DMS 273 (cell line): ENCODE results near the gene PNCK.
"Not testable (repeated sequence)": the region's sequence is repeated elsewhere in the genome, so short reads cannot be mapped to it uniquely, and the experiment has no call there.

Experiments
- DNase-seq: peaks from one replicate; lab custom pipeline; 2025; ENCODE audit not compliant: unreplicated experiment; lab: John Stamatoyannopoulos, UW

Gene PNCK

GRCh38 chrX:153699210-153699783 lies 25.7 kb upstream of the PNCK start:
- DNase-seq = not testable (repeated sequence)

- DNase-seq = no peak
These were observed 24.6 kb upstream of the PNCK start for GRCh38 chrX:153697924-153698865.

DNA sequence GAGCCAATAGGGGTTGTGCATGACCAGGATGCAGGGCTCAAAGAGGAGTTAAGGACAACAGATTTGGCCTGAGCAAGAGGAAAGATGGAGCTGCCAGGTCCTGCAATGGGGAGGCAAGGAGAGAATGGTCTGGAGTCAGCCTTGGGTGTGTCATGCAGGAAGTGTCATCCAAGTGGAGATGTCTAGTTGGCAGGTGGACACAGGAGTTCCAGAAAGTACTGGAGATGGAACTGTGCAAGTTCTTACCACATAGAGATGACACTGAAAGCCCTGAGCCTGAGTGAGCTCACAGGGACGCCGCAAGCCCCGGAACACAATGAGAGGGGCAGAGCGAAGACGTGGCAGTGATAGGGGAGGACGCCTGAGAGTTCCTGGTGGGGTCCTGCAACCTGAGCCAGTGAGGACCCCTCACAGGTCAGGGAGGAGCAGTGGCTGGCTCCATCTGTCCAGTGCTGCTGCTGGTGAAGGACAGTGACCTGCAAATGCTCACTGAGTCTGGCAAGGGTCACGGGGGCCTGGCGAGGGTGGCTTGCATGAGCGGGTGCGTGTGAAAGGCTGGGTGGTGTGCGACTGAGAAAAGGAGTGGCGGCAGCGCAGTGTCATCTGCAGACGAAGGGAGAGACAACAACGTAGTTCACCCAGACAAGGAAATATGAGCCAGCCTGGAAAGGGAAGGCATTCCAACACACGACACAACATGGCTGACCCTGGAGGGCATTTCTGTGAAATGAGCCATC lies 23.5 kb upstream of the PNCK start:
- DNase-seq = peak; percentile 47

DNA sequence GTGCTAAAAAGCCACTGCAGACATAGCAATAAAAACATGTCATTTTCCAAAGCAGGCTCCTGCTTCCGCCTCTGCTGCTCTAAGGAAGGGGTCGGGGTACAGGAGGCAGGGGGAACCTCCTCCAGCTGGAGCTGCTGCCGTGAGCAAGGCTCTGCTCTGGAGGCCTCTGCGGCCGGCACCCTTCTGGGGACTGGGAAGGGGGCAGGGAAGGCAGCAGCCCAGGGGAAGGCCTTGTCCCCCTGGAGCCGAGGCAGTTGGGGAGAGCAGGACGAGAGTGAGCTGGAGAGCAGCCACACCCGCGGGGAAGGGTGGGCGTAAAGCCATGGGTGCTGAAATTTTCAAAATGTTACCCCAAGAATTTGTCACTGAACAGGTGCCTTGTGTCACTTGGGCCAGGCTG lies 22.9 kb upstream of the PNCK start:
- not testable (repeated sequence) for DNase-seq

DNA sequence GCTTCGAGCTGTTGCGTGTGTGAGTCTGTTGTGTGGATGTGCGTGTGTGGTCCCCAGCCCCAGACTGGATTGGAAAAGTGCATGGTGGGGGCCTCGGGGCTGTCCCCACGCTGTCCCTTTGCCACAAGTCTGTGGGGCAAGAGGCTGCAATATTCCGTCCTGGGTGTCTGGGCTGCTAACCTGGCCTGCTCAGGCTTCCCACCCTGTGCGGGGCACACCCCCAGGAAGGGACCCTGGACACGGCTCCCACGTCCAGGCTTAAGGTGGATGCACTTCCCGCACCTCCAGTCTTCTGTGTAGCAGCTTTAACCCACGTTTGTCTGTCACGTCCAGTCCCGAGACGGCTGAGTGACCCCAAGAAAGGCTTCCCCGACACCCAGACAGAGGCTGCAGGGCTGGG lies 22.5 kb upstream of the PNCK start:
- DNase-seq = no peak

GRCh38 chrX:153694687-153695270 lies 21.2 kb upstream of the PNCK start:
- DNase-seq = no peak

- DNase-seq = not testable (repeated sequence)
These were observed 20.6 kb upstream of the PNCK start for GRCh38 chrX:153694256-153694655.

GRCh38 chrX:153693216-153694086 lies 19.8 kb upstream of the PNCK start:
- no peak for DNase-seq

DNA sequence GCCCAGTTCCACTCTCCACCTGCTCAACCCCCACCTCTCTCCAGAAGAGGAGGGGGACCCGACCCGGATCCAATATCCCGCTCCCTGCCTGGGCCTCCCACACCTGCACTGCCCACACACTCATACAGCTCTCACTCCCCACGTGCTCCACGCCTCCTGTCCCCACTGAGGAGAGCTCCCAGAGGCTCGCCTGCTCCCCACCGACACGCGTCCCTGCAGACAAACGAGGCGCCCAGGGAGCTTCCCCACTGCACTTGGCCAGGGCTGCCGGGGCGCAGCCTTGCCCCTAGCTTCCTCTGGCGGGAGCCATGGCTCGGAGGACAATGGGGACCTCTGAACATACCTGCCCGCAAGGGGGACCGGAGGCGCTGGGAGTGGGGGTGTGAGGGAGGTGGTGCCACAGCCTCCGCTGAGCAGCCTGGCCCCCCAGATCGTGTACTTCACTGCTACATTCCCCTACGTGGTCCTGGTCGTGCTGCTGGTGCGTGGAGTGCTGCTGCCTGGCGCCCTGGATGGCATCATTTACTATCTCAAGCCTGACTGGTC lies 19.1 kb upstream of the PNCK start:
- DNase-seq = no peak

DNA sequence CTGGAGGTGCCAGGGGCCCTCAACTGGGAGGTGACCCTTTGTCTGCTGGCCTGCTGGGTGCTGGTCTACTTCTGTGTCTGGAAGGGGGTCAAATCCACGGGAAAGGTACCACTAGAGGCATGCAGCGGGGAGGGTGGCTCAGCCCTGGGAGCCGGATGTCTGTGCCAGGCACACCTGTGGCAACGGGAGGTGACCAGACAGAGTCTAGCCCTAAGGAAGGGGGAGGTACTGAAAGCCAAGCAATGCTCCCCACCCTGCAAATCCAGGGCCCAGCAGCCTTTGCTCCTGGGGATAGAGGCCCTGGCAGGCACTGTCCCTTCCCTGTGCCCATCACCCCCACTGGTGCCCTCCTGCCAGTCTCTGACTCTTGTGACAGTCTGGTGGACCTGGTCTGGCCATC lies 18.4 kb upstream of the PNCK start:
- no peak for DNase-seq

DNA sequence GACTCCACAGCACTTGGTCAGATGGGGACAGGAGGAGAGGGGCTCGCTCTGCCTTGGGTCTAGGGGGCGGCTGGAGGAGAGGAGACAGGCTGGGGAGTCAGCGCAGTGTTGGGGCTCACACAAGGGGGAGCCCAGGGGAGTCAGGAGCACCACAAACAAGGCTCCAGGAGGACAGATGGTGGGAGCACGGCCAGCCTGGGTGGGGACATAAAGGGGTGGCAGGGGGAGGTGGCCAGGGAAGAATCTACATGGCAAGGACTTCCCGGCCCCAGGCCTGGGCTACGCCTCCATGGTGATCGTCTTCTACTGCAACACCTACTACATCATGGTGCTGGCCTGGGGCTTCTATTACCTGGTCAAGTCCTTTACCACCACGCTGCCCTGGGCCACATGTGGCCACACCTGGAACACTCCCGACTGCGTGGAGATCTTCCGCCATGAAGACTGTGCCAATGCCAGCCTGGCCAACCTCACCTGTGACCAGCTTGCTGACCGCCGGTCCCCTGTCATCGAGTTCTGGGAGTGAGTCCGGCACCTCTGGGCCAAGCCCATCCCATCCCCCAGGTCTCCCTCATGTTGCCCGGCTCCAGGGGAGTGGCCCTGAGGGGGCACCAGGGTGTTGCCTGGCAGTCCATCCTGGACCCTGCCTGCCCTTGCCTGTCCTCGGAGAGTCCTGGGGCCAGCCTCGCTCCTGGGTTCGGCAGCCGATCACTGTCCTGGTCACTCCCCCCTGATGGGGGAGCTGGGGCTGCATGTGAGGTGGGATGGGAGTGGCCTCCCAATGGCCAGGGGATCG lies 17.6 kb upstream of the PNCK start:
- DNase-seq = not testable (repeated sequence)

- DNase-seq = no peak
These were observed 16.9 kb upstream of the PNCK start for GRCh38 chrX:153690466-153690865.

GRCh38 chrX:153689654-153690465 lies 16.2 kb upstream of the PNCK start:
- DNase-seq = peak; percentile 48

DNA sequence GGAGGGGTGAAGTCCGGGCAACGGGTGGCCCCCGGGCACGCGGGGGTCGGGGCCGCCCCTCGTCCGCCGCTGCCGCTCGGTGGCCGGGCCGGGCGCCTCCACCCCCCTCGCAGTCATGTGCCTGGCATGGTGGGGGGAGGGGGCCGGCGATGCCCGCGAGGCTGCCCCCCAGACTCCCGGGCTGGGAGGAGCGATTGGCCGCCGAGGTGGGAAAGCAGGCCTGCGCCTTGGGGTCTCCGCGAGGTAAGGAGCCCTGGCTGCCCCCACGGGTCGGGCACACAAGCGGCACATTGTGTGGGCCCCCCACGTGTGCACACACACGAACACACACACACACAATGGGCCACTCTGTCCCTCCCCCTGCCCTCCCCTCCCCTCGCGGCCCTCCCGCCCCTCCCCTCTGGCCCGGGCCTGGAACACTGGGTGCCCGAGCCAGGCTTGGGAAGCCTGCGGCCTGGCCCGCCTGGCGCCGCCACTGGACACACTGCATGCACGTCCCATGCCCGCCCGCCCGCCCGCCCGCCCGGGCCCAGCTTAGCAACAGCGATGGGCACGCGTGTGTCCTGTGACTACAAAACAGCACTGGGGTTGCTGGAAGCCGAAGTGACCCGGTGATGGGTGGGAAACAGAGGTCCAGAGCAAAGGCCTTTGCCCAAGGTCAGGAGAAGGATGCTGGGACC lies 15.4 kb upstream of the PNCK start:
- DNase-seq = peak; percentile 56

DNA sequence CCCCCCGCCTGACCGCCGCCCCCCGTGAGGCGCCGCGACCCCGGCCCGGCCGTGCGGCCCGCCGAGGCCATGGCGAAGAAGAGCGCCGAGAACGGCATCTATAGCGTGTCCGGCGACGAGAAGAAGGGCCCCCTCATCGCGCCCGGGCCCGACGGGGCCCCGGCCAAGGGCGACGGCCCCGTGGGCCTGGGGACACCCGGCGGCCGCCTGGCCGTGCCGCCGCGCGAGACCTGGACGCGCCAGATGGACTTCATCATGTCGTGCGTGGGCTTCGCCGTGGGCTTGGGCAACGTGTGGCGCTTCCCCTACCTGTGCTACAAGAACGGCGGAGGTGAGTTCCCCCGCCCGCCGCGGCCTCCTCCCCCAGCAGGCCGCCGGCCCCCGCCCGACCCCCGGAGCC lies 14.9 kb upstream of the PNCK start:
- no peak for DNase-seq

DNA sequence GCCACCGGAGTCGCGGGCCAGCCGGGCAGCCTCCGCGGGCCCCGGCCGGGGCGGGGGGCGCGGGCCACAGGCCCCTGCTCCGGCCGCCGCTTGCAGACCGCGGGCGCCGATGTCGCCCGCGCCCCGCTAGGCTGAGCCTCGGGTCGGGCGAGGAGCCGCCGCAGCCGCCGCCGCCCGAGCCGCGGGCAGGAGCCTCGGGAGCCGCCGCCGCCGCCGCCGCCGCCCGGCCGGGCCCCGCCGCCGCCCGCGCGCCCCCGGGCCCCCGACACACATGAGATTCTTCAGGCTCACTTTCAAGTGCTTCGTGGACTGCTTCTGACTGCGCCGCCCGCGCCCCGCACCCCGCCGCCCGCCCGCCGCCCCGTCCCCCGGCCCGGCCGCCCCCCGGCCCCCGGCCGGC lies 14.5 kb upstream of the PNCK start:
- DNase-seq = no peak

DNA sequence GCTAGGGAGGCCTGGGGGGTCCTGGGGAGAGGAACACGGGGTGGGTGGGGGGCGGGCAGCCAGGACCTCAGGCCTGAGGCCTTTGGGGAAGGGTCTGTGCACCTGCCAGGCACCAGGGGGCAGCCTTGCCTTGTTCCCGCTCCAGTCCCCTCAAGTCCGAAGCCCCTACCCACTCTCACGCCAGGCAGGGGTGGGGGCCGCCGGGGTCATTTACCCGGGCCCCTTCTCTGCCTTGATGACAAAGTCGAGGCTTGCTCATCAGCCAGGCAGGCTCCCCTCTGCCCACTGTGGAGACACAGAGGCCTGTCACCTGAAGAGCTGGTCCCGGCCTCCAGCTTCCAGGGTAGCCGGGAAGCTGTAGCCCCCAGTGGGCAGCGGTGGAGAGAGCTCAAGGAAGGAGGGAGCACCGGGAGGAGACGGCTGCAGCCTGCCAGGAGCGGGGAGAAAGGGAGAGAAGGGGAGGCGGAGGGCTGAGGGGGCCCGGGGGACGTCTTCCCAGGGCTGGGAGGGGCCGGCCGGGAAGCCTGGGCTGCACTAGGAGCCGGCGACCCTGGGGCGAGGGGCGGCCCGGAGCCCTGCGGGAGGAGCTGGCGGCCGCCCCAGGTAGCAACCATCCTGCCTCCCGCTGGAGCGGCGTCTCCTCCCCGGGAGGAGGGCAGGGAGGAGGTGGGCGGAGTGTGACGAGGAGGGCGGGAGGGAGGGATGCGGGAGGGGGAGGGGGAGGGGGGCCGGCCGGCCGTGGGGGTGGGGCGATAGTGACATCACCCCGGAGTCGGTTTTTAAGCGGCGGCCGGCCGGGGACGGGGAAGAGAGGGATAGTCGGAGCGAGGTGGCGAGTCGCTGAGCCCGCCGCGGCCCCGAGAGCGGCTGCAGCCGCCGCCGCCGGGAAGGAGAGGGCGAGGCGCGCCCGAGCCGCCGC lies 13.8 kb upstream of the PNCK start, which contains the start of gene SLC6A8:
SLC6A8 (plus strand) TSS at position 806 of the 919 bp plus-strand sequence. CDS start 649 bp downstream, outside the sequence.
- peak; percentile 85 for DNase-seq
